Brain microvascular endothelial cell (primary cell): ENCODE results near the gene C5orf58.

ENCODE experiments used
- DNase-seq: peaks from one replicate; pipeline ENCODE4 v3.0.0-alpha.2; 2020
- H3K27ac ChIP-seq: fragments of 250-450 bp; sonication (Bioruptor Pico); 2 replicates; pipeline ENCODE4 v1.5.1; 2020; ENCODE audit warnings: mild to moderate bottlenecking, moderate library complexity
- H3K27me3 ChIP-seq: fragments of 250-450 bp; sonication (Bioruptor Pico); replicated peaks from 2 replicates; pipeline ENCODE4 v1.5.1; 2020; ENCODE audit warnings: mild to moderate bottlenecking
- H3K36me3 ChIP-seq: fragments of 250-450 bp; sonication (Bioruptor Pico); replicated peaks from 2 replicates; pipeline ENCODE4 v1.5.1; 2020; ENCODE audit warnings: mild to moderate bottlenecking
- H3K4me3 ChIP-seq: 2 replicates; pipeline ENCODE4 v1.5.1; 2011; ENCODE audit warnings: low read depth, mild to moderate bottlenecking, control low read depth, low read length, moderate library complexity
- CTCF ChIP-seq: IDR thresholded peaks from 2 replicates; pipeline ENCODE4 v1.5.1; 2011; ENCODE audit warnings: low read depth, mild to moderate bottlenecking, moderate library complexity, low read length, control low read depth, inconsistent platforms; ENCODE audit errors: missing control alignments
- in situ Hi-C: cut with HindIII; loops from 2 replicates; pipeline ENCODE4 v1.10.0; 2017; ENCODE audit warnings: low sequenced_read_pairs, low pct_ligation_motif_present

C5orf58 gene

GRCh38 chr5:170252720-170253350 is 20.1 kb downstream of the C5orf58 start:
- Histone ChIP-seq H3K4me3 (no peak overlapping the region), H3K27me3 (peaks cover 4% of the 10 kb centered on the region), H3K27ac (no peak overlapping the region), H3K36me3 (no peaks in the 10 kb centered on the region)
- no peak for DNase-seq
- in situ Hi-C loops, result no loop called here
- TF ChIP-seq CTCF, result no peak

GRCh38 chr5:170254056-170254455 is 21.3 kb downstream of the C5orf58 start:
- H3K27me3 ChIP-seq, result peaks cover 4% of the 10 kb centered on the region
- no peak for DNase-seq
- TF ChIP-seq CTCF, result no peak
- in situ Hi-C loops, result no loop called here
- no peaks in the 10 kb centered on the region for H3K36me3 ChIP-seq
- H3K4me3 ChIP-seq, result no peak overlapping the region
- H3K27ac ChIP-seq, result no peak overlapping the region

- Histone ChIP-seq H3K27ac (no peak overlapping the region), H3K4me3 (no peak overlapping the region), H3K27me3 (peaks cover under 1% of the 10 kb centered on the region), H3K36me3 (no peaks in the 10 kb centered on the region)
- in situ Hi-C loops, result no loop called here
- no peak for DNase-seq
- no peak for TF ChIP-seq CTCF
These were observed 23.8 kb downstream of the C5orf58 start for GRCh38 chr5:170256571-170256970.

GRCh38 chr5:170257370-170257769 is 24.6 kb downstream of the C5orf58 start:
- TF ChIP-seq CTCF, result no peak
- no peak for DNase-seq
- H3K4me3 ChIP-seq, result no peak overlapping the region
- no peaks in the 10 kb centered on the region for H3K27me3 ChIP-seq
- in situ Hi-C loops, result no loop called here
- no peak overlapping the region for H3K27ac ChIP-seq
- no peaks in the 10 kb centered on the region for H3K36me3 ChIP-seq

GRCh38 chr5:170261528-170262043 is 28.8 kb downstream of the C5orf58 start:
- no peak for TF ChIP-seq CTCF
- H3K27ac ChIP-seq, result no peak overlapping the region
- no peak for DNase-seq
- no peaks in the 10 kb centered on the region for H3K36me3 ChIP-seq
- no peak overlapping the region for H3K4me3 ChIP-seq
- in situ Hi-C loops, result no loop called here
- peaks cover 10% of the 10 kb centered on the region for H3K27me3 ChIP-seq
